GM18508 (cell line): ENCODE results near the gene METAP2.
A peak's percentile ranks its signal among the peaks of the same experiment; 100 is the strongest.
"Not testable (repeated sequence)": the region's sequence is repeated elsewhere in the genome, so short reads cannot be mapped to it uniquely, and the experiment has no call there.

ENCODE experiments used
- ATAC-seq: cut with Tn5 transposase; IDR thresholded peaks from one replicate; pipeline ENCODE4 v1.9.1; 2021; ENCODE audit warnings: moderate number of reproducible peaks; ENCODE audit not compliant: insufficient read depth, unreplicated experiment

The METAP2 gene

DNA sequence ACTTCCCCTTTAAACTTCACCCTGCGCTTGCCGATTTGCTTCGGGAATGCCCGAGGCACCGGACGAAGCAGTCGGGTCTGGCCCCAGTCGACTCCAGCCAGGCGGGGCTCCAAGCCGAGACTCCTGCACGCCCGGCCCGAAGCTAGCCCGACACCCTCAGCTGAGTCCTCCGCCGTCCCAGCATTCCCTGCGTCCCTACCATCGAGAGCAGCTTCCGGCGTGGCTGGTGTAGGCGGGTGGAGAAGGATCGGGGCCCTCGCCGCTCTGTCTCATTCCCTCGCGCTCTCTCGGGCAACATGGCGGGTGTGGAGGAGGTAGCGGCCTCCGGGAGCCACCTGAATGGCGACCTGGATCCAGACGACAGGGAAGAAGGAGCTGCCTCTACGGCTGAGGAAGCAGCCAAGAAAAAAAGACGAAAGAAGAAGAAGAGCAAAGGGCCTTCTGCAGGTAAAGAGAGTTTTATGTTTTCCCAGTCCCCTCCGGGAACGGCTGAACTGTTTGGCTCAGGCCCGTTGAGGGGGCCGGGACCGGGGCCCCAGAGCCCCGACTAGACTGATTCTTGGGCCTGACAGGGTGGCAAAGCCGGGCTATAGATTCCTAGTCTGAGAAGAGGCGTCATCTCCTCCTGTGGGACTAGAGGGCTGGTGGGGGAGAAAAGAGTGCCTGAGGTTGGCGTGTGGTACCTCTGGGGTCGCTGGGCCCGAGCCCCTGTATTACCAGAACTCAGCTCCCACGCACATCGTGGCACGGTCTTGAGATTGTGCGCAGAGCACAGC is at the start of gene METAP2:
TSS of gene METAP2 (plus strand) at position 269 of the 776 bp plus-strand sequence. CDS start at position 297, 28 bp downstream.
- peak; percentile 89 for ATAC-seq

DNA sequence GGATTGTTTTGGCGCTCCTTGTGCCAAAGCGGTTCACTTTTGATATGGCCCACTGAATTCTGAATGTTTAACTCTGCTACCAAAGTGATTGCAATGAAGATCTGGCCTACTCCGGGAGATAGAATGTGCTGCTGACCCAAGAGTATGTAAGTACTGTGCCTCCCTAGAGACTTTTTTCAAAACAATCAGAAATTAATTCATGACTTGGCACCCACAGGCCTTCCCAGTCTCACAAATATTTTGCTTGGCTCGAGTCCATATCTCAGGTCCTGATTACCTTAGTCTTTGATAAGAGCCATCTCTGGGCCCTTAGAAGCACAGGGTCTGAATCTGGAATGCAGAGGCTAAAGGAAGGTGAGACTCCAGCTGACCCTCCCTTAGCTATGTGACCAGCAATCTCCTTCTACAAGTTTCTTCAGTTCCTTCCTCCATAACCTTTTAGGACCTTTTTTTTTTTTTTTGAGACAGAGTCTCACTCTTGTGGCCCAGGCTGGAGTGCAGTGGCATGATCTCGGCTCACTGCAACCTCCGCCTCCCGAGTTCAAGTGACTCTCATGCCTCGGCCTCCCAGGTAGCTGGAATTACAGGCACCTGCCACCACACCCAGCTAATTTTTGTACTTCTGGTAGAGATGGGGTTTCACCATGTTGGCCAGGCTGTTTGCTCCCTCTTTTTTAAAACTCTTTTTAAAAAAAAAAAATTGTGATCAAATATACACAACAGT is 49.5 kb upstream of the METAP2 start:
- no peak for ATAC-seq

DNA sequence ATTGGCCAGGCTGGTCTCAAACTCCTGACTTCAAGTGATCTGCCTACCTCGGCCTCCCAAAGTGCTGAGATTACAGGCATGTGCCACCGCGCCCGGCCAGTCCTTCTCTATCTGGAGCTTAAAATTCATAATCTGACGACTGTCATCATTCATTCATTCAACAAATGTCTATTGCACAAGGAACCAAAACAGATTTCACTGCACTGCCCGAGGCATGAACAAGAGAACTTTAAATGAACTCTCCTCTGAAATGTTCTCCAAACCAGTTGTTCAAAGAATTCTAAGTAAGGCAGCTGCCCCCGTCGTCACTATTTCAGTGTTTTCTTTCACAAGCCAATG is 44.8 kb upstream of the METAP2 start:
- no peak for ATAC-seq

DNA sequence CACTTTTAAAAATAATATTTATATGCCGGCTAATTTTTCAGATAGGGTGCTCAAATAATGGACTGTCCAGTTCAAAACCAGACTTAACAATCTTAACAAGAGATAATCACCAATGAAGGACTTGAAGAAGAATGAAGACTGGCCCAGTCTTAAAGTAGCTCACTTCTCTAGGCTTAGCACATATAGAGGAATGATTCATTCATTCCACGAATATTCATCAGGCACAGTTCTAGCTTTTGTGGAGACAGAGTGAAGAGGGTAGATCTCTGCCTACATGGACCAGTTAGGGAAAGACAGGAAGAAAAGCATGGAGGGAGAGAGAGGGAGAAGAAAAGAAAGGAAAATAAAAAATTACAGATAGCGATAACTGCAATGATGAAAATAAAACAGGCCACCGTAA is 42.8 kb upstream of the METAP2 start:
- no peak for ATAC-seq

DNA sequence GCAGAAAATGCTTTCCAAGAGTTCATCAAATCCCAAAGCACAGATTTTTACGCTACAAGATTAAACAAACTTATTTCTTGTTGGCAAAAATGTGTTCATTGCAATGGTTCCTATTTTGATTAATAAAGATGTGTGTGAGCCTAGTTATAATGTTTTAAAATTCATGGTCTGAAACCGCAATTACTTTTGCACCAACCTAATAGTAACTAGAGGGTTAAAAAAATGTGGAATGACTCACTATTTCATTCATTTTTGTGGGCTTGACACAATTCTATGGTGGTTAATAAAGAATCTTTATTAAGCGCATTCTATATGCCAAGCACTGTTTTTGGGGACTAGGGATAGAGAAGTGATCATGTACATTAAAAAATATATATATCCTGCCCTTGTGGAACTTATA is 38.6 kb upstream of the METAP2 start:
- no peak for ATAC-seq

DNA sequence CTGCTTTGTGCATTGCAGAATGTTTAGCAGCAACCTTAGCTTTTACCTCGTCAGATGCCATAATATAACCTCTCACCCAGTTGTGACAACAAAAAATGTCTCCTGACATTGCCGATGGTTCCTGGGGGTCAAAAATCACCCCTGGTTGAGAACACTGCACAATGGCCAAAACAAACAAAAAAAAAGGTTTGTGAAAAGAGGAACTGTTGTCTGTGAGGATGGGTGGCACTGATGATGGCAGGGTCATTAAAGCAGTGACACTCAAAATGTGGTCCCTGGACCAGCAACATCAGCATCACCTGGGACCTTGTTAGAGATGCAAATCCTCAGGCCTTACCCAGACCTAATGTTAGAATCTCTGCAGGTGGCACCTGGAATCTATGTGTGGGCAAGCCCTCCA is 36.4 kb upstream of the METAP2 start:
- ATAC-seq: no peak

DNA sequence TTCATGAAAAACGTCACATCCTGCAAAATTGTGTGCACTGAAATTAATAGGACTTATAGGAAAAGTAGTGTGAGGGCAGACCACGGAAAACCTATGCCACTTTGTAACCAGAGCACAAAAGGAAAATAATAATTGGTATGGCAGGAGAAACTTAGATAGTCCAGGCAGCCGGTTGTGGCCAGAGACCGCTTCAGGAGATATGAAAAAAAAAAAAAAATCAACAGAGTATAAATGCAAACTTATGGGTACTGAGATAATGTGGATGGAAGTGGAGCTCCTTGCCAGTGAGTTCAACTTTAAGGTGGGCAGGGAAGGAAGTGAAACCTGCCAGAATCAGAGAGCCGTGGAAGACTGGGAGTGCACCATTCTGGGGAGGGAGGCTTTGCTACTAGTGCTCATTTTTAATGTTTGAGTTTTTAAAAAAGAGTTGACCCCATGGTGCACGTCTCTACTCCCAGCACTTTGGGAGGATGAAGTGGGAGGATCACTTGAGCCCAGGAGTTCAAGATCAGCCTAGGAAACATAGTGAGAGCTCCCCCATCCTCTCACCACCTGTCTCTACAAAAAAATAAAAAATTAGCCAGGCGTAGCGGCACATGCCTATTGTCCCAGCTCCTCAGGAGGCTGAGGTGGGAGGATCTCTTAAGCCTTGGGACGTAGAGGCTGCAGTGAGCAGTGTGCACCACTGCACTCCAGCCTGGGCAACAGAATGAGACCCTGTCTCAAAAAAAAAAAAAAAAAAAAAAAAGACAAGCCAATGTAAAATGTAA is 34.3 kb upstream of the METAP2 start:
- no peak for ATAC-seq

DNA sequence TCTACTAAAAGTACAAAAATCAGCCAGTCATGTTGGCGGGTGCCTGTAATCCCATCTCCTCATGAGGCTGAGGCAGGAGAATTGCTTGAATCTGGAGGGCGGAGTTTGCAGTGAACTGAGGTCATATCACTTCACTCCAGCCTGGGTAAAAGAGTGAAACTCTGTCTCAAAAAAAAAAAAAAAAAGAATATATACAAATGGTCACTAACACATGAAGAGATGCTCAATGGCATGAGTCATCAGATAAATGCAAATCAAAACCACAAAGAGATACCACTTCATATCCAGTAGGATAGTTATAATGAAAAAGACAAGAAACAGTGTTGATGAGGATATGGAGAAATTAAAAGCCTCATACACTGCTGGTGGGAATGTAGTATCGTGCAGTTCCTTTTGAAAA is 33.6 kb upstream of the METAP2 start:
- no peak for ATAC-seq

DNA sequence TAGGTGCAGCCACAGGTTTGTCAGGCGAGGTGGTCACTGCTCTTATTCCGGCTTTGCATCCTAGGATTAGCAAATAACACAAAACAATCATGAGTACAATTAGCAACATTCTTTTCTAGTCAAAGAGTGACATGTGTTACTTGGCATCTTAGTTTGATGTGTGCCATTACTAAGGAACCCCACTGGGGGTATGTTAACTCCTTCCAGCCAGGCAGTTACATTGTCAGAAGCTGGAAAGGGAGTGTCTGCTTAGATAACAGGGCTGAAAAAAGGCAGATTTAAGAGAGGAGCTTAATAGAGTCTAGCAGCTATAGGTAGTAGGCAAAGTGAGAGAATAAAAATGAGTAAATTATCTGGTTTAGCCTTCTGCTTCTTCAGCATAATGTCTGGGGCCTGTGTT is 30.5 kb upstream of the METAP2 start:
- ATAC-seq: no peak

DNA sequence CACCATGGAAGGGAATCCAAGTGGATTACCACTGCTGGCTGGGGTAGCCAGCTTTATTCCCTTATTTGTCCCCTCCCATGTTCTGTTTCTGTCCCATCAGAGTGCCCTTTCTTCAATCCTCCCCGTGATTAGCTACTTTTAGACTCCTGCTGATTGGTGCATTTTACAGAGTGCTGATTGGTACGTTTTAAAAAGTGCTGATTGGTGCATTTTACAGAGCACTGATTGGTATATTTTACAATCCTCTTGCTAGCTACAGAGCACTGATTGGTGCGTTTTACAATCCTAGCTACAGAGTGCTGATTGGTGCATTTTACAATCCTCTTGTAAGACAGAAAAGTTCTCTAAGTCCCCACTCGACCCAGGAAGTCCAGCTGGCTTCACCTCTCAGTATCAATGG is 28.9 kb upstream of the METAP2 start:
- not testable (repeated sequence) for ATAC-seq

DNA sequence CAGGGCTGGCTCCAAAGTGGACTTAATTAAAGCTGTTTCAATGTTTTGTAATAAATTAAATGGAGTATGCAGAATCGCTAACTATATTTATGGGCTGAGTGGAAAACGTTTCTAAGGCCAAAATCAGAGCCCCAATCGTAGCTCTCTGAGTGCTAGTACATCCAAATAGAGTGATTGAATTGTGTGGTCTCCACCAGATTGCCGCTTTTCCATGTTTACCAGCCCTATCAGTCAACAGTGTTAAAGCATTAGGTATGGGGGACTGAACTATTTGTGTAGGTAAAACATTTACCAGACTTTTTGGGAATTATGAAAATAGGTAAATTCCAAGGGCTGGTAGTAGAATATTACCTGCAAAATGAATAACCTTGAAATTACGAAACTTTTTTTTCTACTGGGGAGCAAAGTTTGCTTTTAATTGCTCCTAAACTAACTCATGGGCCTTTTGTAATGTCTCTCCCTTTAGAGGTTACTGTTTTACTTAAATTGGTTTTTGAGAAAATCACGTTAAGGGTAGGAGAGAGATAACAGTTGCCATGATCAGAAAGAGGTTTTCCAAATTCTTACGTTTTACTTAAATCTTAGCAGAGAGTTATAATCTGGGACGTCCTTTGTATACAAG is 28.0 kb upstream of the METAP2 start:
- ATAC-seq: no peak

DNA sequence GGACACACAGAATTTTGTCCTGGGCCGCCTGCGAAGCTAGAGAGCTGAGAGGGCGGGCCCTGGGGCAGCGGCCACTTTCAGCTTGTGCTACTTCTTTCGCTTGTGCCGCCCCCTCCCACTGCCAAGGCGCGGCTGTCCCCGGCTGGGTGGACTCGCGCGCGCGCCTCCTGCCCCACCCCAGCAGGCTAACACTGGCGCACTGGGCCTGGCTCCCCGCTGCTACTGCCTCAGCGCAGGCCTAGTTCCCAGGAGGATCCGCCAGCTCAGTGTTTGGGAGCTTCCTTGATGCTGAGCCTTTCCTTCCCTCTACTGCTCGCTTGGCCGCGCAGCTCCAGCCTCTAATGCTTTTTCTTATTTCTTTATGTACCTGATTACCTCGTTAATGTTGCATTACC is 27.4 kb upstream of the METAP2 start:
- no peak for ATAC-seq

DNA sequence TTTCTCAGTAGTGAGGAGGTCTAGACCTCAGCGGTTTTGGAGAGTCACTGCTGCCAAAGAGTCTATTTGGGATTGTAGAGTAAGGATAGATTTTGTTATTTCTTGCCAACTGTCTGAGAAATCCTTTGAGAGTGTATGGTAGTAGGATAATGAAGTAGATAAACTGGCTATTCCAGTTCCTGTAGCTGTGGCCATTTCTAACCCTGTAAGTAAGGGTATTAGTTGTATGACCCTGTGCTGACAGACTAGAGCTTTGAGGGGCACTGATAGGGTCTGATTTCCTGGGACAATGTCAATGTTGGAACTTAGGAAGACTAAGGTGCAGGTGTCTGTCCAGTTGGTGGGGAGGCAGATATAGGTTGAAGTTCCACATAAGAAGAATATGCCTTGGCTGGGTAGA is 24.3 kb upstream of the METAP2 start:
- not testable (repeated sequence) for ATAC-seq

DNA sequence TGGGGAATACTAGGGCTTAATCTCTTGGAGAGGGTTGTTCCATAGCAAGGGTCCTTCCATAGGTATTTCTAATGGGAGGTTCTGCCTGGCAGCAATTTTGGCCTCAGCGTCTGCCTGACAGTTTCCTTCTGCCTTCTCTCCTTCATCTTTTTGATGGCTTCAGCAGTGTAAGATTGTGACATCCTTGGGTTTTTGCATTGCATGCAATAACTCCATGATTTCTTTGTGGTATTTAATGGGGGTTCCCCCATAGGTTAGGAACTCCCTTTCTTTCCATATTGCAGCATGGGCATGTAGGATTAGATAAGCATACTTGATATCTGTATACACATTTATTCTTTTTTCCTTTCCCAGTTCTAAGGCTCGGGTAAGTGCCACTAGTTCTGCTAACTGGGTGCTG is 21.5 kb upstream of the METAP2 start:
- ATAC-seq: not testable (repeated sequence)

DNA sequence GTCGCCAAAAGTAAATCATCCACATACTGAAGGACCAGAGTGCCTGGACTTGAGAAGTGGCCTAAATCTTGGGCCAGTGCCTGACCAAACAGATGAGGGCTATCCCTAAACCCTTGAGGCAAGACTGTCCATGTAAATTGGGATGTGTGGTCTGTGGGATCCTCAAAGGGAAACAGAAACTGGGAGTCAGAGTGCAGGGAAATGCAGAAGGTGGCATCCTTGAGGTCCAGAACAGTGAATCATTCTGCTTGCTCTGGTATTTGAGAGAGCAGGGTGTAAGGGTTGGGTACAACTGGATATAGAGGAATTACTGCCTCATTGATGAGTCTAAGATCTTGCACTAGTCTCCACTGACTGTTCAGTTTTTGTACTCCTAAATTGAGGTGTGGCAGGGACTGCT is 20.1 kb upstream of the METAP2 start:
- ATAC-seq: not testable (repeated sequence)

DNA sequence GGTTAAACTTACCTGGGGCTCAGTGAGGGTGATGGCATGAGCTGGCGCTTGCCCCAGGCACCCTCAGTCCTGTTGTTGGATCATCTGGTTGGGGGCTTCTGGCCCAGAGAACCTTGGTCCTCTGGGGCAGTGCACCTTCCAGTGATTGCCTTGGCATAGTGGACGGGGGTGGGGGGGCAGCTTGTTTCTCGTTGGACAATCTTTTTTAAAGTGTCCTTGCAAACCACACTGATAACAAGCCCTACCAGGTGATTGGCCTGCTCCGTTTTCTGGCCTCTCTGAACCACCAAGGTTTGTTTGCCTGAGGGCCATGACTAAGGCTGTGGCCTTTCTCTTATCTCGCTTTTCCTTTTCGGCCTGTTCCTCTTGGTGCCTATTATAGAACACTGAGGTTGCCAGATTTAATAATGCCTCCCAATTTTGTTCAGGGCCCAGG is 19.2 kb upstream of the METAP2 start:
- ATAC-seq: not testable (repeated sequence)

DNA sequence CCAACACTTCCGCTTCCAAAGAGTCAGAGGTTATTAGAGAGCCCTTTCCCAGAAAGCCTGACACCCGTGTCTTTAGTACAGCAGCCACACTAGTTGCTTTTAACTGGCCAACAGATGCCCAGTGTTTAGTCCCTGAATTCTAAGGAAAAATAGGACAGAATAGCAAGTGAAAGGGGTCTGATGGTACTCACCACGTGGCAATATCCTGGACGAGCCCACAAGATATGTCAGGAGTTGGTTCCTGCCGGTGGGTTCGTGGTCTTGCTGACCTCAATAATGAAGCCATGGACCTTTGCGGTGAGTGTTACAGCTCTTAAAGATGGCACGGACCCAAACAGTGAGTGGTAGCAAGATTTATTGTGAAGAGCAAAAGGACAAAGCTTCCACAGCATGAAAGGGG is 16.3 kb upstream of the METAP2 start:
- ATAC-seq: not testable (repeated sequence)

DNA sequence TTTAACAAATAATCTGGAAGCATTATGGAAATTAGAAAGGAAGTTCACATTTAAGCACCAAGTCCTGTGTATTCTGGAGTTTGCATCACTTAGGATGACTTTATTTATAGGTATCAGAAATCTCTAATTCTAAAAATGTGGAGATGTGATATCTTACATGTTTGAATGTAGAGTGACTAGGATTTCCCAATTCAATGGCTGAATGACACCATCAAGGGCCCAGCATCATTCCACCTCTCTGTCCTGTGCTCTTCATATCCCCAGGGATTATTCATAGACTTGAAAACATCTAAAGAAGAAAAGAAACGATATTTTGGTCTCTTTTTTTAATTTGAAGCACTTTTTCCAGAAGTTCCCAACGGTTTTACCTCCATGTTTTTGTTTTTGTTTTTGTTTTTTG is 15.2 kb upstream of the METAP2 start:
- no peak for ATAC-seq

DNA sequence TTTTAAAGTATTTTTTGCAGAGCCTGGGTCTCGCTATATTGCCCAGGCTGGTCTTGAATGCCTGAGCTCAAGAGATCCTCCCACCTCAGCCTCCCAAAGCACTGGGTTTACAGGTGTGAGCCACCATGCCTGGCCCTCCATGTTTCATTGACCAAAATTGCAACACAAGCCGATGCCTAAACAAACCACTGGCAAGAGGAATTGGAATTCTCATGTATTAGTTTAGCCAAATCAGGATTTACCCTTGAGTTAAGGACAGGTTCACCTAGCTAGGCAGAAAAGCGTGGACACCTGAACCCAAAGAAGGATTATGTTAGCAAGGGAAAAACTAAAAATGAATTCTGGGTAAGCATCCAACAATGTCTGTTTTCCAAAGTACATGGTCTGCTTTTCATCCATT is 14.6 kb upstream of the METAP2 start:
- no peak for ATAC-seq

DNA sequence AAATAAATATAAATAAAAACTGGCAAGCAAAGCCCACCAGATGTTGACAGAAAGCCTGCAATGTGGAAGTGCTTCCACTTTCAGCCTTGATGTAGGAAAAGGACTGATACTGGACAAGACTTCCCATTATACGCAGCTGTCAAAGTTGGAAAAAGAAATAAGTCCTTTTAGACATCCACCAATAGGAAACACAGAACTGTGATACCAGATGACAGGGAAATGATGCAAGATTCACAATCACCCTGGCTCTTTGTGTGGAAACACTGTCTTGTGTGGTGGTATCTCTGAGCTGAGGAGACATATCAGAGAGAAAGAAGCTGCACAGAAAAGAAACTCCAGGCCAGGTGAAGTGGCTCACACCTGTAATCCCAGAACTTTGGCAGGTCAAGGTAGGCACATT is 13.8 kb upstream of the METAP2 start:
- no peak for ATAC-seq

DNA sequence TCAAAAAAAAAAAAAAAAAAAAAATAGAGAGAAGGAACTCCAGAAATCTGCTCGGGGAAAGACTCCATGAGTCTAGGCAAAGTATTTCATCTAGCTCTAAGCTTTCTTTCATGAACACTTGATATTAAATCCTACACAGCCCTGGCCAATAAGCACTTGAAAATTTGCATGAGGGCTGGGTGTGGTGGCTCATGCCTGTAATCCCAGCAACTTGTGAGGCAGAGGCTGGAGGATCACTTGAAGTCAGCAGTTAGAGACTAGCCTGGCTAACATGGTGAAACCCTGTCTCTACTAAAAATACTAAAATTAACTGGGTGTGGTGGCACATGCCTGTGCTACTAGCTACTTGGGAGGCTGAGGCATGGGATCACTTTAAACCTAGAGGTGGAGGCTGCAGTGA is 13.1 kb upstream of the METAP2 start:
- no peak for ATAC-seq
